Right lobe of liver (tissue), 6 donors: Measurements from ENCODE around the gene SNRPA1. TPM values are rescaled to one million over a fixed set of nuclear protein-coding genes. Genes with fewer than 3 reads are reported as not detected.

ENCODE experiments used
- ATAC-seq, 4 donors: fragments of 200-7000 bp; cut with Tn5 transposase; one replicate each; pipeline ENCODE4 v1.9.1; 2020; ENCODE audit warnings: mild to moderate bottlenecking in 4 of 4, moderate library complexity in 4 of 4
- DNase-seq, 3 donors: peaks; one replicate each; pipeline ENCODE4 v3.0.0-alpha.2; 2020
- H3K27ac ChIP-seq, 3 donors: fragments of 200-600 bp; one replicate each; pipeline ENCODE4 v1.8.0; 2022
- H3K27me3 ChIP-seq, 2 donors: fragments of 200-600 bp; one replicate each; pipeline ENCODE4 v1.8.0; 2022
- H3K36me3 ChIP-seq, 4 donors: fragments of 200-600 bp; sonication (generic) in 1 of 4; one replicate each; pipeline versions ENCODE4 v1.5.1 to v1.8.0; 2017 to 2022; ENCODE audit warnings: control low read depth in 1 of 4
- H3K4me1 ChIP-seq, 4 donors: fragments of 200-600 bp; sonication (generic) in 1 of 4; one replicate each; pipeline versions ENCODE4 v1.5.1 to v1.8.0; 2017 to 2022; ENCODE audit warnings: control low read depth in 1 of 4
- H3K4me3 ChIP-seq, 3 donors: fragments of 200-600 bp; one replicate each; pipeline ENCODE4 v1.8.0; 2022
- H3K9me3 ChIP-seq, 4 donors: fragments of 200-600 bp; sonication (generic) in 1 of 4; one replicate each; pipeline versions ENCODE4 v1.5.1 to v1.8.0; 2017 to 2022; ENCODE audit warnings: control low read depth in 1 of 4
- POLR2A ChIP-seq: fragments of 450-650 bp; IDR thresholded peaks from one replicate; pipeline ENCODE4 v1.6.1; 2017; ENCODE audit warnings: antibody characterized with exemption, mild to moderate bottlenecking
- WGBS: methylation state at CpG from one replicate; pipeline ENCODE4 v1.1.6; 2018; ENCODE audit warnings: low coverage, low lambda C conversion rate; ENCODE audit not compliant: insufficient coverage; ENCODE audit errors: missing lambda C conversion rate; 5-methylcytosine and 5-hydroxymethylcytosine counted together
- intact Hi-C, 2 donors: fragments of 100-400 bp; cut with DNase I; formaldehyde crosslinking; loops; one replicate each; pipeline versions ENCODE4 v1.11.2 to v1.14.1; 2022
- total RNA-seq, 6 experiments: library from RNA; depleted of rRNA in 2 of 6; stranded (reverse); fragments of >200 nt in 2 of 6; fragmentation: NEBNext Ultra II Directional in 3 of 6; extraction: Animal tissue kit (Norgen Biotek cat#: 25700) in 3 of 6; gene quantifications; one replicate each; pipeline versions ENCODE4 v1.1.0 to v1.2.4, GENCODE V29; 2016 to 2023
- TF ChIP-seq, protein P1 (sequence below), 4 donors: fragments of 200-600 bp in 3 of 4; fragments of 450-650 bp in 1 of 4; IDR thresholded peaks; one replicate each; pipeline versions ENCODE4 v1.5.1 to v1.8.0; 2016 to 2022; ENCODE audit warnings: antibody characterized with exemption in 4 of 4, mild to moderate bottlenecking in 2 of 4
- donor health status: DM: no; HTN: yes; CAD: no.
- donor health status: DM: no; HTN: no; CAD: no.
- donor health status: DM: no; HTN: no; CAD: no.
- donor health status: DM: no; HTN: yes; CAD: no.
- donor health status: DM: no; HTN: yes; CAD: no.

Gene SNRPA1
- total RNA-seq, 6 experiments from 2014 or later: 17.7 to 28.6 (median 24.1) TPM

DNA sequence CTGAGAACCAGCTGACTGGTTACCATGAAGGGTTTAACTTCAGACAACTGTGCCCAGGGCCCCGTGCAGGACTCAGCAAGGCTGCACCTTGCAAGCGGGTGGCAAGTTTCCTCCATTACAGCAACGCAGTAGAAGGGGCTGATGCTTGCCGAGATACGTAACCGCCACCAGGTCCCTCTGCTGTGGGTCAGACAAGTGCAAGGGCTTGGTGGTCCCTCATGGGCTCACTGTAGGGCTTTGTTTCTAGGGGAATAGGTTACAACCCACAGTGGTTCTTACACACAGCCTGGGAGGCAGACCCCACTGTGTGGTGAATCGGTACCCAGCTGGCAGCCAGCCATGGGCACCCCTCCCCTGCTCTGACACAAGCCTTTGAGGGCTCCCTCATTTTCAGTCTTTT is 15.5 kb upstream of the SNRPA1 start:
- WGBS: no CpG with 5 or more reads among the region's 7 CpGs
- TF ChIP-seq POLR2A: no peak
- TF ChIP-seq, protein P1, sequence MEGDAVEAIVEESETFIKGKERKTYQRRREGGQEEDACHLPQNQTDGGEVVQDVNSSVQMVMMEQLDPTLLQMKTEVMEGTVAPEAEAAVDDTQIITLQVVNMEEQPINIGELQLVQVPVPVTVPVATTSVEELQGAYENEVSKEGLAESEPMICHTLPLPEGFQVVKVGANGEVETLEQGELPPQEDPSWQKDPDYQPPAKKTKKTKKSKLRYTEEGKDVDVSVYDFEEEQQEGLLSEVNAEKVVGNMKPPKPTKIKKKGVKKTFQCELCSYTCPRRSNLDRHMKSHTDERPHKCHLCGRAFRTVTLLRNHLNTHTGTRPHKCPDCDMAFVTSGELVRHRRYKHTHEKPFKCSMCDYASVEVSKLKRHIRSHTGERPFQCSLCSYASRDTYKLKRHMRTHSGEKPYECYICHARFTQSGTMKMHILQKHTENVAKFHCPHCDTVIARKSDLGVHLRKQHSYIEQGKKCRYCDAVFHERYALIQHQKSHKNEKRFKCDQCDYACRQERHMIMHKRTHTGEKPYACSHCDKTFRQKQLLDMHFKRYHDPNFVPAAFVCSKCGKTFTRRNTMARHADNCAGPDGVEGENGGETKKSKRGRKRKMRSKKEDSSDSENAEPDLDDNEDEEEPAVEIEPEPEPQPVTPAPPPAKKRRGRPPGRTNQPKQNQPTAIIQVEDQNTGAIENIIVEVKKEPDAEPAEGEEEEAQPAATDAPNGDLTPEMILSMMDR (IDR thresholded peaks at IDR 0.05): no peak
- DNase-seq: peak in 1 of 3 donors; percentile 37

GRCh38 chr15:101310161-101310480 is 15.1 kb upstream of the SNRPA1 start:
- H3K4me3 ChIP-seq: no peak overlapping the region
- H3K36me3 ChIP-seq: peaks cover 0 to 50% (median 10%) of the 10 kb centered on the region in 4 donors
- intact Hi-C loops: no loop called here
- ATAC-seq (no peak), DNase-seq (peak in 2 of 3 donors; percentile 37 to 41)
- peaks cover 0 to 11% (median 0%) of the 10 kb centered on the region in 4 donors for H3K4me1 ChIP-seq
- H3K9me3 ChIP-seq: no peaks in the 10 kb centered on the region
- 93% methylated on average over 3 of the region's 7 CpGs for WGBS
- H3K27ac ChIP-seq: no peak overlapping the region
- H3K27me3 ChIP-seq: no peaks in the 10 kb centered on the region
- TF ChIP-seq POLR2A: no peak
- TF ChIP-seq, protein P1 (IDR thresholded peaks at IDR 0.05): no peak

More for the DNA sequence above, 15.5 kb upstream of the SNRPA1 start:
- intact Hi-C loops: no loop called here
- no peak overlapping the region for H3K27ac ChIP-seq
- no peak overlapping the region for H3K4me3 ChIP-seq
- no peaks in the 10 kb centered on the region for H3K27me3 ChIP-seq
- no peaks in the 10 kb centered on the region for H3K9me3 ChIP-seq
- no peak for ATAC-seq
- H3K36me3 ChIP-seq: peaks cover 0 to 53% (median 10%) of the 10 kb centered on the region in 4 donors
- peaks cover 0 to 11% (median 0%) of the 10 kb centered on the region in 4 donors for H3K4me1 ChIP-seq

GRCh38 chr15:101309436-101310160 is 14.6 kb upstream of the SNRPA1 start:
- Histone ChIP-seq H3K9me3 (no peaks in the 10 kb centered on the region), H3K4me3 (no peak overlapping the region), H3K4me1 (peaks cover 0 to 11% (median 0%) of the 10 kb centered on the region in 4 donors), H3K36me3 (peaks cover 0 to 50% (median 10%) of the 10 kb centered on the region in 4 donors), H3K27ac (no peak overlapping the region), H3K27me3 (no peaks in the 10 kb centered on the region)
- no peak for ATAC-seq
- 96% methylated on average over 5 of the region's 26 CpGs for WGBS
- intact Hi-C loops: loop anchor here (2.0 to 10.0 kb wide), 3 partner anchors 47 to 335 kb away; no protein-coding TSS in a partner anchor
- no peak for TF ChIP-seq POLR2A
- TF ChIP-seq, protein P1 (IDR thresholded peaks at IDR 0.05): no peak
- DNase-seq: peak in 2 of 3 donors; percentile 37 to 51

- Histone ChIP-seq H3K4me3 (no peak overlapping the region), H3K36me3 (peaks cover 0 to 50% (median 12%) of the 10 kb centered on the region in 4 donors), H3K4me1 (peaks cover 0 to 7% (median 0%) of the 10 kb centered on the region in 4 donors), H3K9me3 (no peaks in the 10 kb centered on the region), H3K27me3 (no peaks in the 10 kb centered on the region), H3K27ac (no peak overlapping the region)
- ATAC-seq (no peak), DNase-seq (peak in 1 of 3 donors; percentile 37)
- no peak for TF ChIP-seq POLR2A
- TF ChIP-seq, protein P1 (IDR thresholded peaks at IDR 0.05): no peak
- intact Hi-C loops: loop anchor here (2.0 to 10.0 kb wide), 3 partner anchors 48 to 336 kb away; no protein-coding TSS in a partner anchor
- 43% methylated on average over 1 of the region's 20 CpGs for WGBS
Measured at GRCh38 chr15:101308604-101309435, 13.8 kb upstream of the SNRPA1 start.
